Activated CD8-positive, alpha-beta memory T cell treated with anti-CD3 and anti-CD28 coated beads for 48 hours (primary cell): ENCODE measurements around the gene AP1G1.
"Not testable (repeated sequence)": the region's sequence is repeated elsewhere in the genome, so short reads cannot be mapped to it uniquely, and the experiment has no call there.

ENCODE experiments used
- DNase-seq, 3 experiments: peaks; one replicate each; pipeline ENCODE4 v3.0.0-alpha.2; 2020; ENCODE audit warnings: low read depth in 2 of 3, low spot score in 2 of 3

Gene AP1G1

DNA sequence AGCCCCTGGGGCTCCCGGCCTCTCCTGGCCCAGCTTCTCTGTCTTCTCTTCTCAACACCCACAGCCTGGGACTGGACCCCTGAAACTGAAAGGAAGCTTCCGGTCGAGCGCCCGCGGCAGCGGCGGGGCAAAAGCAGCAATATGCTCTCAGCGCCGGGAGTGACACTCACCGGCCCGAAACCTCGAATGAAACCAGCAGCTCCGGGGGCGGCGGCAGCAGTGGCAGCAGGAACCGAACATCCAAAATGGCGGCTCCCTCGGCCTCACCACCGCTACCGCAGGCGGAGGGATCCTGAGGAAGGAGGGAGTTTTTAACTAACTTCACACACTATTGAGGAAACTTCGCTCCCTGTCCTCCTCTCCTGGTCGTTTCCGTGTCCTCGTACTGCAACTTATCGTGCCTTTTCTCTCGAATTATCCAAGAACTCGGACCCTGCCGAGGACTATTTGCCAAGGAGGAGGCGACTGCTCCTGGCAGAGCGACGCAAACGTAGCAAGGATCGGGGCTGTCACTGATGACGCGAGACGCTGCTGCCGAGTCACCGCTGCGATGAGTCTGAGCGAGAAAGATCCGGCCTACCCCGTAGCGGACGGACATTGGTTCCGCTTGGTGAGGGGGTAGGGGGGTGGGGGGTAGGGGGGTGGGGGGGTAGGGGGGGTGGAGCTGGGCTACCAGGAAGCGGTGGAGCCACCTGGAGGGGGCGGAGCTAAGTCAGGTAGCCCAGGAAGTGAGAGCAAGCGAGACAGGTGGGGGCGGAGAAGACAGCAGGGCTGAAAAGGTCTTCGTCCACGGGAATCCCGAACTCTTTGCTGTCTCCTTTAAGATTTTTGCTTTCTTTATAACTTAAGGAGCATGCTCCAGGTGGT lies at the start of gene AP1G1:
Gene AP1G1, minus strand, starts transcription at position 242 of the 867 bp plus-strand sequence. CDS start 19,355 bp downstream, outside the sequence.
- peak; percentile 75 to 79 (median 76) for DNase-seq

DNA sequence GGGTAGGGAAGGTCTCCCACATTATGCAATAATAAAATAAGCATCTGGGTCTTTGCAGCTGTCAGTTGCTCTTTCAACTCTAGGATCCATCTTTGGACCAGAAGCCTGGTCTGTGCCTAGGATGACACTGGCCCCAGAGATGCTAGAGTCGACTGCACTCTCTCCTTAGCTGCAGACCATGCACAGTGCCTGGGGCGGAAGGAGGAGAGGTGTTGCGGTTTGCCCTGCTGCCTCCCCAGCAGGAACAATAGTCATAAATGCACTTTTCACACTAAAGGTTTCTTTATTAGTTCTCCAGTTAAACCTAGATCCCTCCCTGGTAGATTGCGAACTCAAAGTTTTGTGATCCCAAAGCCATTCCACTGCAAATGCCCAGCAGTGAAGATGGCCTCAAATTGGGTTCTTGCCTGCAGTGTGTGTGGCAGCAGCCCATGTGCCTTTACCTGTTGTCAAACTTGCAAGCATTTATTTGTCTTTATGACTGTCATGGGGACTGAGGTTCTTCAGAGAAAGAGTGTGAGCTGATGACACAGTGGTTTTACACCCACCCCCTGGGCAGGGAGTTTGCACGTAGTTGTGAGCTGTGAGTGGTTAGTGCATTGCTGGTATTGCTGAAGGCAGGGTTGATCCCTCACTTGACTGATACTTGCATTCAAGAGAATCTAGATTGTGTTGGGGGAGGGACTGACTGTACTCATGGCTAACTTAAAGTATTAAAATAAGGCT lies 47.5 kb upstream of the AP1G1 start:
- DNase-seq: no peak

- no peak for DNase-seq
Observed at GRCh38 chr16:71854369-71854948, 45.8 kb upstream of the AP1G1 start.

GRCh38 chr16:71853413-71853812 lies 44.8 kb upstream of the AP1G1 start:
- DNase-seq: no peak

DNA sequence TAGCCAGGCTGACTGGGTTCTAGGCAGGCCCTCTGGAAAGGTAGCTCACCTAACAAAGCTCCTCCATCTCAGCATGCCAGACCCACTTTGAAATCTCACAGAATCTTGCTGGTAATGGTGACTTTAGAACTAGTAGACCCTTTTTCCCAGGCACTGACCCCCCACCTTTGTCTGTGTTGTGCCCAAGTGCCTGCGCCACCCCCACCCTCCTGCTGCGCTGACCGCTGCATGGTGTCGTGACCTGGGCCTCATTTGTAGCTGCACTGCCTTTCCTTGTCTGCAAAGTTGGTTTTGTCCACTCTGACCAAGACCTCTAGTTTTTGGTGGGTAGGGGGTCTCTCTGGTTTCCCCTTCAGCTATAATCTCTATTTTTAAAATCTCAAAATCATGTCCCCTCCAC lies 43.9 kb upstream of the AP1G1 start:
- no peak for DNase-seq

DNA sequence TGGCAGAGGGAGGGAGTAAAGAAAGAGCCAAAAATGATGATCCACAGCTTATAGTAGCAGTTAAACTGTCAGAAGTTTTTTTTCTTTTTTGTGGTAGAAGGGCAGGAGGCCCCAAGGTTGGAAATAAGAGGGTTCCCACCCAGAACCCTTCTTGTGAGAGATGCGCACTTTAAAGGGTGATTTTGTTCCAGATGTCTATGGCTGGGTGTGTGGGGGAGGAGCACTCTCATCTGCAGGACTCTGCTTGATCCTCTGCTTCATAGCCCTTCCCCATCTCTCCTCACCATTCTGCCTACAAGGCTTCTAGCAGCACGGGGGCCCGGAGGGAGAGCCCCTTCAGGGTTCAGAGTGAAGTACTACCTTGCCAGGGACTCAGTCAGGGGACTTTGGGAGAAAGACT lies 43.5 kb upstream of the AP1G1 start:
- DNase-seq: no peak

GRCh38 chr16:71851746-71852145 lies 43.1 kb upstream of the AP1G1 start:
- DNase-seq: no peak

DNA sequence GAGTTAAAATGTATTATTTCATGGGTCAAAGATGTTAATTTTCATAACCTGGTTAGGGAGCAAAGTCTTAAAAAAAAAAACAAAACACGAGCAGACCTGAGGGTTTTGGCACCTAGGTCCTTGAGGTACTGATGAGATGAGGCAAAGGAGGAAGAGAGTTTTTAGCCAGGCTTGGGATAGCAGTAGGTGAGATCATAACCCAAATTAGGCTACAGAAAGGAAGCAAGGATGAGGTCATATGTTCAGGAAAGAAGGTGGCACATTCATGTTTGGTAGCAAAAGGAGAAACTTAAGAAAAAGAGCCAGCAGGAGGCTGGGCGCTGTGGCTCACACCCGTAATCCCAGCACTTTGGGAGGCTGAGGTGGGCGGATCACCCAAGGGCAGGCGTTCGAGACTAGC lies 40.0 kb upstream of the AP1G1 start:
- no peak for DNase-seq

DNA sequence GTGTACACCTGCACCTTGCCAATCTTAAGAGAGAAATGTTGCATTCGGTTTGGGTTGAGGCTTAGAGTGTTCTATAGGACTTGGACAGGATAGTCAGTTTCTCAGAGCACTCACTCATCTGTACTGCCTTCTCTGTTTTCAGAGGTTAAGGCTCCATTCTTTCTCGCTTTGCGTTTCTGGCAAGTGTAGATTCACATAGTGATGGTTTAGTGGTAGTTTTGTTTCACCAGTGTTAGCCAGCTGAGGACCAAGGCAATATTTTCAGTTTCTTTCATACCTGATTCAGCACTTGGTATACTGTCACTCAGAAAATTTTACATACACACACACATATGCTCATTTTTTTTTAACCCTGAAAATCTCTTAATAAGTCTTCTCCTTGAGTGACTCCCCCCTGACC lies 38.5 kb upstream of the AP1G1 start:
- no peak for DNase-seq

DNA sequence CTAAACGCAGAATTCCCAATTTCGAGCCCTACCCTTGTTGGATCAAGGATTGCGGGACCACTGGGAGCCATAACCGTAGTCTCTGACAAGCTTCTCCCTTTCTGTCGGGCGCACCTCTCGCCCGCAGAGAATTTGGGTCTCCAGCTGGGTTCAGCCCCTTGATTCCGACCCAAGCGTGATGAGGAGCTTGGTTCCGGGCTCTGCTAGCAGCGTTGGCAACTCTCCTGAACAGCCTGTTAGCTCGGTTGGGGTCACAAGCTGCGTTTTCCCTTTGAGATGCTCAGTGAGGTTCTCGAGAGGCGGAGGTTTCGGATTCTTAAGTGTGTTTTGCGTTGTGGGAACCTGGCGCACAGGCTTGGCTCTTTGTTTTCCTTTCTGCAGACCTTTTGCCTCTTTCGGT lies 37.8 kb upstream of the AP1G1 start:
- DNase-seq: no peak

DNA sequence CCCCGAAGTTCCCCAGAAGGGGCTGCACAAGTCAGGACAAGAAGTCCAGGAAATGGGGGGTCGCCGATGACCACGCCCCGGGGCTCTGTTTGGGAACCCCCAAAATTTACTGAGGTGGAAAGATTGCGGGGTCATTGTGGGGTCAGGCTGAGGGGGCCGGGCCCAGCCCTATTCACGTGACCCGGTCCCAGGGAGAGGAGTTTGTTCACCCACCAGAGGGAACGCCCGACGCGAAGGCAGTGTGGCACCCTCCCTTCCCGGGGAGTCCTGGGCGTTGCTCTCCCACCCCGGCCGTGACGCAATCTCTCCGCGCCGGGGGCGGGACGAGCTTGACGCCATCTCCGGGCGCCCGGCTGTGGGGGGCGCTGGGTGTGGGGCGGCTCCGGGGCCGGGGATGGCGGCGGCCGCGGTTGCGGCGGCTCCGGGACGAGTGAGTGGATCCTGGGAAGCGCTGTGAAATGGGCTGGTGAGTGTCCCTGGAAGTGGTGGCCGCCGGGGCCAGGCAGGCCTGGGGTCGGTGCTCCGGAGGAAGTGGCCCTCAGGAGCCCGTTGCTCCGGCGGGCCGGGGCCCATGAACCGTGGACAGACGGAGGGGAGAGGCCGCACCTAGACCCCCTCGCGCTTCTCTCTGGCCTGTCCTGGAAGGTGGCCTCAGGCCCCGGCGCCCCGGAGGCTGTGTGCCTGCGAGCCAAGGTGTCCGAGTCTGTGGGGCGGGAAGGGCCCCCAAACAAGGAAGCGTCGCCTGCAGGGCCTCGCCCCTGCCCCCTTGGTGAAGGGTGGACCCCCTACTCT lies 37.2 kb upstream of the AP1G1 start, which contains the start of gene ATXN1L:
Gene ATXN1L, plus strand, starts transcription at position 338 of the 792 bp plus-strand sequence. CDS start 3,765 bp downstream, outside the sequence.
- peak; percentile 91 to 94 (median 93) for DNase-seq

- DNase-seq: no peak
Observed at GRCh38 chr16:71843572-71843971, 34.9 kb upstream of the AP1G1 start.

DNA sequence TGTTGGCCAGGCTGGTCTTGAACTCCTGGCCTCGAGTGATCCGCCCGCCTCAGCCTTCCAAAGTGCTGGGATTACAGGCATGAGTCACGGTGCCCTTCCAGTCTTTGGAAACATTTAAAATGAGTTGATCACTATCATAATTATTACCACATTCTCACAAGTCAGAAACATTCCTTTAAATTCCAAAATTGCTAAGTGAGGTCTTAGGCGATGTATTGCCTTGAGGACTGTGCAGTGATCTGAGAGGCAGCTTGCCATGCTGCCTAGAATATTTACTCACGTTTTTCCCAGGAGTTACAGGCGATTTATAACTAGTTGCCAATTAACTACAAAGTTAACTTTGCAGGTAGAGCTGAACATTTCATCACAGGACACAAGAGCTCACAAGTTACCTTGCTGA lies 31.4 kb upstream of the AP1G1 start:
- DNase-seq: no peak

DNA sequence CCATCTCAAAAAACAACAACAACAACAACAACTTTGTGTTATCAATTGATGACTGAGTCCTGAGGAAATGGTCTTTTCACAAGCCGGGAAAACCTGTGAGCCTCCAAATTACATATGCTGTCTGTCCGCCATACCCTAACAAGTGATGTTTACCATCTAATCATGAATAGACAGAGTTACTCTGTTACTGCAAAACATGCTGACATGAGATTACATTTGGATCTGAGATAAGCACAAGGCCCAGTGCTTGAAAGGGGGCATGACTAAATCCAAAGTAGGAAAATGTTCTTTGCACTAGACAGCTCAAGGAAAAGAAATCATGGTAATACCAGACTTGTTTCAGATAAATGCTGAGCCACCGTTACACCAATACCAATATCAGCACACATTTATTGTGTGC lies 28.5 kb upstream of the AP1G1 start:
- DNase-seq: no peak

DNA sequence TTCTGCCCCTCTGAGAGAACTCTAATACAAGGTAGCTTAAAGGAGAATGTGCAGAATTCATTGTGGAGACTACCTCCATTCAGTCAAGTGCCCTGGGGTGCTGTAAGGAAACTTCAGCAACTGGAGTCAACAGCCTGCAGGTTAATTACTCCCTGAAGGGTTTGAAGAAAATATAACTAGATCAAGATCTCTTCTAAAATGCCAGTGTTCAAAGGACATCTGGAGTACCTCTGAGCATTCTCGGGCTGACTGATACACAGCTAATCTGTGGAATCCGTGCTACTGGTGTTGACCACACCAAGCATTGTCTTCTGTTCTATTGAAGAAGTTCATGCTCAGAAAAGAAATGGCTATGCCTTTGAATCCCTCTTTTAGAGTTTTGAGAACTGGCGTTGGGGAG lies 25.7 kb upstream of the AP1G1 start:
- DNase-seq: no peak

- not testable (repeated sequence) for DNase-seq
Observed at GRCh38 chr16:71832112-71832511, 23.5 kb upstream of the AP1G1 start.

GRCh38 chr16:71831698-71832097 lies 23.1 kb upstream of the AP1G1 start:
- not testable (repeated sequence) for DNase-seq

DNA sequence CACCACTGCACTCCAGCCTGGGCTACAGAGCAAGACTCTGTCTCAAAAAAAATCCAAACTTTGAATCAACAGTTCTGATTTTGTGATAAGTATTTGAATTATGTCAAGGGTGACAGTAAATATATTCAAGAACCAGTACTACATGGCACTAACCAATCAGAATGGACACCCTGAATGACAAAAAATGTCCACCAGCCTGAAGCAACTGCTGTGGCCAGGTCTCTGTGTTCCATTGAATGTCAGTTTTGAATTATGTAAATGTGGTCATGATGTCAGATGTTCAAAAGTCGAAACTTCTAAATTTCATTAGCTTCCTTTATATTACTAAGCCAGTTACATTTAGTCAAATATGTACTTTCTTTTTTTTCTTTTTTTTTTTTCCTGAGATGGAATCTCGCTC lies 21.7 kb upstream of the AP1G1 start:
- DNase-seq: no peak

DNA sequence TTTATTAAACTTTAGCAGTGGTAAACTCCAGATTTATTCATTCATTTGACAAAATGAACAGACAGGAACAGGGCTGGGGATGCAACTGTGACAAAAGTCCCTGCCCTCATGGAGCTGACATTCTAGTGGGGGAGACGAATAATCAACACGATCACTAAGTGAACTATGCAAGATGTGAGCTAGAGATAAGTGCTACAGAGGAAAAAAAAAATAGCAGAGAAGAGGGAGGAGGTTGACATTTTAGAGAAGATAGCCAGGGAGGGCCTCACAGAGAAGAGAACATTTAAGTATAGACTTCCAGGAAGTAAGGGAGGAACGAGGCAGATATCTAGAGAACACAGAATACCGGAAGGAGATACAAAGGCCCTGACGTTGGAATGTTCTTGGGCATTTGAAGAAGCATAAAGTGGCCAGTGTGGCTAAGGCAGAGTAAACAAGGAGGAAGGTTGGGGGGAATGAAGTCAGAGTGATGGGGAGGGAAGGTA lies 17.9 kb upstream of the AP1G1 start:
- DNase-seq: no peak

DNA sequence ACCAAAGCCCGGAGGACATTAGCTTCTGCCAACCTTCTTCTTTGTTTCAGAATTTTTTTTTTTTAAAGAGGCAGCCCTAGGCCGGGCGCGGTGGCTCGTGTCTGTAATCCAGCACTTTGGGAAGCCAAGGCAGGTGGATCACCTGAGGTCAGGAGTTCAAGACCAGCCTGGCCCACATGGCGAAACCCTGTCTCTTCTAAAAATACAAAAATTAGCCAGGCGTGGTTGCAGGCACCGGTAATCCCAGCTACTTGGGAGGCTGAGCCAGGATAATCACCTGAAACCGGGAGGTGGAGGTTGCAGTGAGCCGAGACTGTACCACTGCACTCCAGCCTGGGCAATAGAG lies 8.5 kb upstream of the AP1G1 start:
- not testable (repeated sequence) for DNase-seq

GRCh38 chr16:71811261-71811803 lies 2.7 kb upstream of the AP1G1 start:
- no peak for DNase-seq
